RCC 7860 (cell line): ENCODE results near the gene HSPG2.
"Not testable (repeated sequence)": the region's sequence is repeated elsewhere in the genome, so short reads cannot be mapped to it uniquely, and the experiment has no call there.

ENCODE experiments used
- DNase-seq: peaks from one replicate; pipeline ENCODE4 v3.0.0-alpha.2; 2015; ENCODE audit warnings: low spot score
- FAIRE-seq: peaks from 2 replicates; lab custom pipeline; 2012; peaks lifted over from hg19 to GRCh38; lab: Jason Lieb, UNC

Gene HSPG2

GRCh38 chr1:21914880-21915640 is 22.1 kb downstream of the HSPG2 start:
- no peak for FAIRE-seq
- DNase-seq = no peak

- DNase-seq (no peak), FAIRE-seq (no peak)
These were observed 22.7 kb downstream of the HSPG2 start for GRCh38 chr1:21914450-21914849.

DNA sequence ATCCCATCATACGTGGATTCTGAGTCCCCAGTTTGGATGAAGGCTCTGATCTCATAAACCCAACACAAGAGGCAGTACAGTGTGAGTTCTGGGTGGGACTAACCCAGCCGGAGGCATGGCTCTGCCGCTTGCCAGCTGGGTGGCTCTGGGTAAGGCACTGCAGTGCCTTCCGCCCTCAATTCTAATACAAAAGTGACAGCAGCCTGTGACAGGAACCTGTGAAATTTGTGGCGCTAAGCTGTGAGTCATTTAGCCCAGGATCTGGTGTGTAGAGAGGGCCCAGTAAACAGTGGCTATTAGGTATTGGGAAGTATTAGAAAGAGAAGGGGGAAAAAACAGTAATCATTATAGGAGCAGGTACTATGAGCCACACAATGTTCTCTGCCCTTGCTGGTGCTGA is 23.3 kb downstream of the HSPG2 start:
- no peak for FAIRE-seq
- DNase-seq = no peak

DNA sequence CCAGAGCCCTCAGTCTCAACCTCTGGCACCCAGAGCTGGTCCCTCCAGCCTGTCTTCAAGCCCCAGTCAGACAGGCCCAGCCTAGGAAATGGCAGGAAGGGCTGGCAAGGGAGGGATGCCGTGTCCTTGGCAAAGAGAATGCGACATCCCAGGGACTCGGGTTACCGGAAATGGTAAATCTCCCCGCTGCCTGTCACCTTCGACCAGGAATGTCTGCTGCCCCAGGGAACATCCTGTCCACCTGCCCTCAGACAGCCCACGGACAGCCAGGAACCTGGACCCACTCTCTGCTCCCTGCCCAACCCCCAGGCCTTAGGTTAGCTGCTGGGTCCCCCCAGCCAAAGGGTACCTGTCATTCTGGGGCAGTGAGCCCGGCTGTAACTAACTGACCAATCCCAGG is 23.9 kb downstream of the HSPG2 start:
- DNase-seq (no peak), FAIRE-seq (no peak)

GRCh38 chr1:21912038-21912758 is 24.9 kb downstream of the HSPG2 start:
- FAIRE-seq = no peak
- no peak for DNase-seq

DNA sequence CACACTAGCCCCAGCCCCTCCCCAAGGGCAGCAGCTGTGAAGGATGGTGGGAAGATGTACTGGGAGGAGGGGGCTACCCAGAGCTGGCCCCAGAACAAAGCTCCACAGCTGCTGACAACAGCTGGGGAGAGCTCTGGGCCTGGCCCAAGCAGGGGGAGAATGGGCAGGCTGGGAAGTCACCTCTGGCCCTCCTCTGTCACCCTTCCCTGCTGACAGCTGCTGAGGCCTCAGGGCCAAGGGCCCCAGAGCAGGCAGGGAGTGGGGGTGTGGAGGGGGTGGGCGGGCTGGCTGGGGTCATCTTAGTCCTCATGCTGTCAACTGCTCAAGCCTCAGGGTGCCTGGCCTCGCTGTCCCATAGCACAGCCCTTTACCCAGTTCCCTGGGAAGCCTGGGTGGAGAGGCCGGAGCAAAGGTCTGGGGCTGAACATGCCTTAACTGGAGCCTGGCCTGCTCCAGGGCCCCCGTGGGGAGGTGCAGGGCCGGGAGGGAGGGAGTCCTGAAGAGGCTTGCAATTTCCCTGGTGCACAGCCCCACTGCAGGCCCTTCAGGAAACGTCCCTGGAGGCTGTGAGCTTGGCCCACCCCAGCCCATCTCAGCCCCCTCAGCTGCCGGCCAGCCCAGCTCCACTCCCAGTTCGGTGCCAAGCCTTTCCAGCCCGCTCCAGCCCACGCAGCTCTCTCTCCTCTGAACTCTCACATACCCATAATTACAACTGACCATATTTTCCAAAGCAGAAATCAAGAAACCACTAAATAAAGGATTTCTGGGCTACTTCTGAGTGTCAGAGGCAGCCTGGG is 25.7 kb downstream of the HSPG2 start:
- no peak for DNase-seq
- FAIRE-seq = no peak

- DNase-seq = no peak
- FAIRE-seq = no peak
These were observed 26.4 kb downstream of the HSPG2 start for GRCh38 chr1:21910558-21911204.

GRCh38 chr1:21909787-21910503 is 27.2 kb downstream of the HSPG2 start:
- DNase-seq = no peak
- no peak for FAIRE-seq

- FAIRE-seq (no peak), DNase-seq (no peak)
These were observed 27.8 kb downstream of the HSPG2 start for GRCh38 chr1:21909286-21909759.

DNA sequence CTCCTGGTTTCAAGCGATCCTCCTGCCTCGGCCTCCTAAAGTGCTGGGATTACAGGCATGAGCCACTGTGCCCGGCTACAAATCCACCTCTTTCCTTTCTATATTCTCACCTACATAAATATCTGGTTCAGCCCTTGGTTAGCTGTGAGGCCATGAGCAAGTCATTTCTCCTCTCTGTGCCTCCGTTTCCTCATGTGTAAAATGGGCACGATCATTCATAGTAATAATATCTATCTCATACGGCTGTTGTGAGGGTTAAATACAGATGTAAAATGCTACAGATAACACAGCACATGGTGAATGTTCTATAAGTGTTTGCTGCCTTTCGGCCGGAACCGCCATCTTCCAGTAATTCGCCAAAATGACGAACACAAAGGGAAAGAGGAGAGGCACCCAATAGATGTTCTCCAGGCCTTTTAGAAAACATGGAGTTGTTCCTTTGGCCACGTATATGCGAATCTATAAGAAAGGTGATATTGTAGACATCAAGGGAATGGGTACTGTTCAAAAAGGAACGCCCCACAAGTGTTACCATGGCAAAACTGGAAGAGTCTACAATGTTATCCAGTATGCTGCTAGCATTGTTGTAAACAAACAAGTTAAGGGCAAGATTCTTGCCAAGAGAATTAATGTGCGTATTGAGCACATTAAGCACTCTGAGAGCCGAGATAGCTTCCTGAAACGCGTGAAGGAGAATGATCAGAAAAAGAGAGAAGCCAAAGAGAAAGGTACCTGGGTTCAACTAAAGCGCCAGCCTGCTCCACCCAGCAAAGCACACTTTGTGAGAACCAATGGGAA is 29.2 kb downstream of the HSPG2 start:
- not testable (repeated sequence) for FAIRE-seq, DNase-seq

GRCh38 chr1:21907079-21907418 is 30.1 kb downstream of the HSPG2 start:
- FAIRE-seq (no peak), DNase-seq (no peak)

DNA sequence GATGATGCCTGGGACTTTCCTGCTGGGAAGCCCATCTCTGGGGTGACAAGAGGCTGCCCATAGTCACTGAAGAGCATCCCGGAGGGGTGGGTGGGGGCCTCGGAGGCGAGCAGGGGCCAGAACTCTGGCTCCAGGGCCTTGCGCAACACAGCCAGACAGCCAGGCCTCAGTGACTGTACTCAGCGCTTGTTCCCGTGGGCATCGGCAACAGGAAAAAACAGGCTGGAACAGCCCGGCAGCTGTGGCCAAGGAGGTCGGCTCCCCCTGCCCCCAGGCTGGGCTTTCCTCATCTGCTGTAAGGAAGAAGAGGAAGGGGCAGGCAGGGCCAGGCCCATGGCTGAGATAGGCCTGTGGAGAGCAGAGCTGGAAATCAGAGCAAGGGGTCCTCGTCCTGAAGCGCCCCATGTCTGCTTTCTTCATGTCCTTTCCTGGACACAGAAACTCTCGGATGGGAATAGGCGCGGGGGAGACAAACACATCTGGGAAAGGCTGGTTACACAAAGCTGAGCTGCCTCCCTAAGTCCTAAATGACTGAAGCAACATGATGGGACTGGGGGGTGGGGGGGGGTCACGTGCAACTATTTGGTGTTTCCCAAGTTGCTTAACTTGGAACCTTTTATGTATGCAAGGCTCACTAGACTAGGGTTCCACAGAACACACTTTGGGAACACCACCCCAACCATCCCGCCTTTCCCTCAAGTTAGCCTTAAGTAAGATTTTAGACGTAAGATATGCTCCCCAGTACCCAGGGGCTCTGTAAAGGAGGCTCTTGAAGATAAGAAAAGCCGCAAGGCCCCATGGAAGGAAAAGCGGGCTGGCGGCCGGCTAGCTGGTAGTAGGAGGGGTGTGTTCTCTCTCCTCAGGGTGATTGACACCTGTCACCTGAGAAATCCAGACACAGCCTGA is 30.7 kb downstream of the HSPG2 start:
- no peak for FAIRE-seq
- DNase-seq = no peak

- DNase-seq (peak; percentile 86), FAIRE-seq (no peak)
These were observed 32.2 kb downstream of the HSPG2 start for GRCh38 chr1:21904704-21905520.

GRCh38 chr1:21904454-21904703 is 32.7 kb downstream of the HSPG2 start:
- FAIRE-seq = no peak

GRCh38 chr1:21903638-21904453 is 33.3 kb downstream of the HSPG2 start:
- DNase-seq (no peak), FAIRE-seq (no peak)

More at GRCh38 chr1:21904454-21904703, 32.7 kb downstream of the HSPG2 start:
- DNase-seq = no peak

- DNase-seq = no peak
- no peak for FAIRE-seq
These were observed 34.8 kb downstream of the HSPG2 start for GRCh38 chr1:21902026-21903012.
